Dedifferentiated amniotic fluid mesenchymal stem cell (primary cell): ENCODE data around the gene PTPN6.
A peak's percentile ranks its signal among the peaks of the same experiment; 100 is the strongest.
"Not testable (repeated sequence)": the region's sequence is repeated elsewhere in the genome, so short reads cannot be mapped to it uniquely, and the experiment has no call there.

Source experiments
- DNase-seq: peaks from one replicate; pipeline ENCODE4 v3.0.0-alpha.2; 2016; ENCODE audit errors: extremely low spot score

The PTPN6 gene

DNA sequence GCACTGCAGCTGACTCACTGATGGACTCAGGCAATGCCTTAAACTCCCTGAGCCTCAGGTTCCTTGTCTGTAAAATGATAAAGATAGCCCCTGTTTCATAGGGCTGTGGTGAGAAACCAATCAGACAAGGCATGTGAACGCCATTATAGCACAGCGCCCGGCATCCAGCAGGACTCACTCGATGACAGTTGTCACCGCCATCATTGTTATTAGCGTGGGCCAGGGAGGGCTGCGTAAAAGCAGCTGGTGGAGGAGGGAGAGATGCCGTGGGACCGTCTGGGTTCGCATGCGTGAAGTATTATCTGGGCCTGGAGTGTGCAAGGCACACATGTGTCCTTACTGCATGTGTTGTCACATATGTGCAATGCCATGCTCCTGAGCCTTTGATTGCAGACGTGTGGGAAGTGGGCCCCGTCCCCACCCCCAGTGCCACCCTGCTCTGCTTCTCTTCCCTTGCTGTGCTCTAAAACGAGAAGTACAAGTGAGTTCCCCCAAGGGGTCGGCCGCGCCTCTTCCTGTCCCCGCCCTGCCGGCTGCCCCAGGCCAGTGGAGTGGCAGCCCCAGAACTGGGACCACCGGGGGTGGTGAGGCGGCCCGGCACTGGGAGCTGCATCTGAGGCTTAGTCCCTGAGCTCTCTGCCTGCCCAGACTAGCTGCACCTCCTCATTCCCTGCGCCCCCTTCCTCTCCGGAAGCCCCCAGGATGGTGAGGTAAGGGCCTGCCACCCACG, at the start of gene PTPN6:
Gene PTPN6 (plus strand): TSS at position 546 of the 730 bp plus-strand sequence. CDS start 157 bp downstream, at position 703.
- DNase-seq = no peak

DNA sequence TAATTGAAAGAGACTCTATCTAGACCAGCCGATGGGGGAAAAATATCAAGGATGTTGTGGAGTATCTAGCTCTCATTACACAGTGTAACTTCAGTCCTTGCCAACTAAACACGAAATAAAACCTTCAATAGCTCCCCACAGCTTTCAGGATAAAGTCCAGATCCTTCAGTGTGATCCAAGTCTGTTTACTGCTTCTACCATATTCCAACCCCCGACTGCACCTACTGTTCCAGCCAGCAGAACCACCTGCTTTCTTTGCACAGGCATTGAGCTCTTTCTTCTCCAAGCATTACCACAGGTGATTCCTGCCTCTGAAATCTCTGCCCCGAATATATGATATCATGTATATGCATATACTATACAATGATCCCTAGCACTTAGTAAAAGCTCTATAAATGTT, 48.7 kb upstream of the PTPN6 start:
- DNase-seq = no peak

DNA sequence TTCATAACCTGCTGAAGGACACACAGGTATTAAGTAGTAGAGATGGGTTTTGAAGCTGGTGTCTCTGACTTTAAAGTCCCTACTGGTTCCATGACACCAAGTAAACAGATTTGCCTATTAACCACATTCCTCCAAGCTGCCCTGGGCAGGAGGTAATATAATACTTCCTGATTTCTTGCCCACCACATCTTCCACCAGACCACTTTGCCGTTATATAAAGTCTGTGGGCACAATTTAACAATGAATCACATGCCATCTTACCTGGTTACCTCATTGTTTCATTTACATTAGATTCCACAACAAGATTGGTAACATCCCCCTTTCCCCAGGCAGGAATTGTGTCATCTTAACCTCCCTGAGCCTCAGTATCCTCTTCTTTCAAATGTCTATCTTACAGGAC, 47.4 kb upstream of the PTPN6 start:
- no peak for DNase-seq

DNA sequence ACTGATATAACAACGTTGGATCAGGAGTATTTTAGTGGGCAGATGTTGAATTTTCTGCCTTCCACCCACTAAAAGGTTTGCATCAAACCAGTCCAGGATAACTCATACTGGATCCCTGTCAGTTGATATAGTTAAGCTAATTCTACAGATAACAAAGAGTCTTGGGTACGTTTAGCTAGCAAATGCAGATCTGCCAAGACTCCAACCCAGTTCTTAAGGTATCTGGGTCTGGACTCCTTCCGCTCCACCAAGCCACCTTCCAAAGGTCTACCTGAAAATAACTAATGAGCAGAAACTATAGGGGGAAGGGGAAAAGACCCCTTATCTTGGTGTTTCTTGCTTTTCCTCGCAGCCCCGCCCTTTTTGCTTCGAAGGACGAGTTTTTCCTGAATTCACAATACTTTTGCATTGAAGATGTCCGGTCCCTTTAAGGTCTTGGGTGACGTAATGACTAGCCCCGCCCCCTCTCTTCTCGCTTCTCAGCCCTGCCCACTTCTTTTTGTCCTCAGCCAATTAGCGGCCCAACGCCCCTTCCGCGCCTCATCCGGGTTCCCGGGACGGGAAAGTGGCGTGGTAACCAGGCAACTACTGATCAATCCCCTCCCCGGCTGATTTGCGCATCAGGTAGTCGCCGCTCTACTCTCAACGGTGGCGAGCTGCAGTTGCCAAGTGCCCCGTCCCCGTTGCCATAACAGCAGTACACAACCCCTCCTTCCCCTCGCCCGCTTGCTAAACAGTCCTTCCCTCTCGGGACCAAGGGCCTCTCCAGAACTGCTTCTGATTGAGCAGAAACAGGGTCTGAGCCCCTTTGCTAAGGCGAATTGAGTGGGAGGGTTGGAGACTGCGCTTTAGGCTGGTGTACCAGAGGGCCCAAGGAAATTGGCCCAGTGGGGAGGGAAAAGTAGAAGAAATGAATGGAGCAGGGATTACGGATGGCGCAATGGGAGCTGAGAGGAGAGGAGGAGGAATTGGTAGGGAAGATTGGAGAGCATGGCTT, 46.6 kb upstream of the PTPN6 start, which contains the start of gene LRRC23:
Gene LRRC23 (plus strand): TSS at position 543 of the 997 bp plus-strand sequence. CDS start 812 bp downstream, outside the sequence.
- DNase-seq = peak; percentile 96

DNA sequence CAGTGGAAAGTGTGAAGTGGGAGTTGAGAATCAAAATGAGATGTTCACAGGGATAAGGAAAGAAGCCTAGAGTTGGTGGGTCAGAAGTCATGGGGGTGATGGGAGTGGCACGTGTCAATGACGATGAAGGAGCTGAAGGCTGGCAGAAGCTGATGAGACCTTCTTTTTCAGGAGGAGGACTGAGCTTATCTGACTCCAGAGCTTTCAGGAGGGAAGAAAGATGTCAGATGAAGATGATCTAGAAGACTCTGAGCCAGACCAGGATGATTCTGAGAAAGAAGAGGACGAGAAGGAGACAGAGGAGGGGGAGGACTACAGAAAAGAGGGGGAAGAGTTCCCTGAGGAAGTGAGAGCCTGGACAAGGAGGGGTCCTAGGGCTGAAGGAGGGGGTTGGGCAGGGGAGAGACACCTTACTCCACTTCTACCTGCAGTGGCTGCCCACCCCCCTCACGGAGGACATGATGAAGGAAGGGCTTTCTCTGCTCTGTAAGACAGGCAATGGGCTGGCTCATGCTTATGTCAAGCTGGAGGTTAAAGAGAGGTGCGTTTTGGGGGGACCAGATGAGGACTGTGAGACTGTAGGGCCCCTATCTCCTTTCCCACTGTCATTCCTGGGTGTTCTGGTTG, 45.6 kb upstream of the PTPN6 start:
- DNase-seq = no peak

DNA sequence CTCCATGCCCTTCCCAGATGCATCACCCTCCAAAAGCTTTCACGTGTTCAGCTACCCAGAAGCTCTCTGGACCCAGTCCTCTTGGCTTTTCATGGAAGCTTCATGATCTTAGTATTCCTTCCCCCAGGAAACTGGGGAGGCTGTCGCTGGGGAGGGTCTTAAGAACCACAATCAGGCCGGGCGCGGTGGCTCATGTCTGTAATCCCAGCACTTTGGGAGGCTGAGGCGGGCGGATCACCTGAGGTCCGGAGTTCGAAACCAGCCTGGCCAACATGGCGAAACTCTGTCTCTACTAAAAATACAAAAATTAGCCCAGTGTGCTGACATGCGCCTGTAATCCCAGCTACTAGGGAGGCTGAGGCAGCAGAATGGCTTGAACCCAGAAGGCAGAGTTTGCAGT, 43.0 kb upstream of the PTPN6 start:
- not testable (repeated sequence) for DNase-seq

DNA sequence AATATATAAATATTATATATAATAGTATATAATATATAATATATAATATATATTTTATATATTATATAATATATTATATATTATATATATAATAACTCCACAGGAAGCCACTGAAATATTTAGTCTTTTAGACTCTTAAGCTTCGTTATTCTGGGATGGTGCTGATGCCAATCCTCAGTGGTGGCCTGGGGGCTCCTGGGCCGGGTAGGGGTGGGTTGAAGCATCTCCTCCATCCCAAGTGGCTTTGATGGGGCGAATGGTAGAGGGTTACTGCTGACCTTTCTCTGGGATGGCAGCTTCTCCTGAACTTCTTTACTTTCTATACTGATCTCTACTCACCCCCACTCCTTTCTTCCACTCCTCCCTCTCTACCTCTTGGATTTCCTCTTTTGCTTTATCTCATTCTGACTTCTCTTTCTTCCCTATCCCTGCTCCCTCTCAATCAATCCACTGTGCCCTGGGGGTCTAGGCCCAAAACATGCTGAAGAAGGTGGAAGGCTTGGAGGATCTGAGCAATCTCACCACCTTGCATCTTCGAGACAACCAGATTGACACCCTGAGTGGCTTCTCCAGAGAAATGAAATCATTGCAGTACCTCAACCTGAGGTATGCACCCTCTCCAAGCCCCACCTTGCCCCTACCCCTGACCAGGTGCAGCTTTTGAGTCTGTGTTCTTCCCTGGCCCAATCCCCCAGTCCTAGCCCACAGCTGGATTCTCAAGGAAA, 41.6 kb upstream of the PTPN6 start:
- no peak for DNase-seq

DNA sequence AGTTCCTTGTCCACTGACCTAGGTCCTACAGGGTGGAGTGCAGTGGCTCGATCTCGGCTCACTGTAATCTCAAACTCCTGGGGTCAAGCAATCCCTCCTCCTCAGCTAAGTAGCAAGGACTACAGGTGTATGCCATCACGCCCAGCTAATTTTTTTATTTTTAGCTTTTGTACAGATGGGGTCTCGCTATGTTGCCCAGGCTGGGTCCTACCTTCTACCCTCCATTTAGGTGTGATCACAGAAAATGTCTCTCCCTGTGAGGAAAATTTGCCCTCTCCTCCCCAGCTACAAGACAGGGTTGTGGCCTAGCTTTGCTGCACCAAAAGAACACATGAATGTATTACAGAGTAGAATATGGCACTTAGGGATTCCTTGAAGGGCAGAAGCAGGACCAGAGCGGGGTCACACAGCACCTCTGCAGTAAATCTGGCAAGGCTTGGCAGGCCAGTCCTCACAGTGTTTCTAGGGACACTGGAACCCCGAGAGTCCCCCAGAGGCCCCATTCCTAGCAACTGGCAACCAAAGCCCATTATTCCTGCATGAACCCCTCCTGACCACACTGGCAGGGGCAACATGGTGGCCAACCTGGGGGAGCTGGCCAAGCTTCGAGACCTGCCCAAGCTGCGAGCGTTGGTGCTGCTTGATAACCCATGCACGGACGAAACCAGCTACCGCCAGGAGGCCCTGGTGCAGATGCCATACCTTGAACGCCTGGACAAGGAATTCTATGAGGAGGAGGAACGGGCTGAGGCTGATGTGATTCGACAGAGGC, 38.8 kb upstream of the PTPN6 start:
- DNase-seq = no peak

DNA sequence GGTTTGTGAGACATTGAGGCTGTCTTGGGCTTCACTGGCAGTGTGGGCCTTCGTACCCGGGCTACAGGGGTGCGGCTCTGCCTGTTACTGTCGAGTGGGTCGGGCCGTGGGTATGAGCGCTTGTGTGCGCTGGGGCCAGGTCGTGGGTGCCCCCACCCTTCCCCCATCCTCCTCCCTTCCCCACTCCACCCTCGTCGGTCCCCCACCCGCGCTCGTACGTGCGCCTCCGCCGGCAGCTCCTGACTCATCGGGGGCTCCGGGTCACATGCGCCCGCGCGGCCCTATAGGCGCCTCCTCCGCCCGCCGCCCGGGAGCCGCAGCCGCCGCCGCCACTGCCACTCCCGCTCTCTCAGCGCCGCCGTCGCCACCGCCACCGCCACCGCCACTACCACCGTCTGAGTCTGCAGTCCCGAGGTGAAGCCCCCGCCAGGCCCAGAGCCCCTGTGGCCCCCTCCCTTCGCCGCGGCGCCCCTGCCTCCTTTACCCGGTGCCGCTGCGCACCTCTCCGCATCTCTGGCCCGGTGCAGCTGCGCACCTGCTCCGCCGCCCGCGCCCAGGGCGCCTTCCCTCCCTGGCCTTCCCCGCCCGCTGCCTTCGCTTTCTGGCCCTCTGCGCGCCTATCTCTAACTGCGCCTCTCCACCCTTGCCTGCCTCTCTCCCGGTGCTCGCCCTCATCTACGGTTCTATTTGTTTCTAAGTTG, 36.8 kb upstream of the PTPN6 start, which contains the start of gene ENO2:
Gene ENO2 (plus strand): TSS at position 335 of the 701 bp plus-strand sequence. CDS start 1,253 bp downstream, outside the sequence.
- DNase-seq = peak; percentile 56

DNA sequence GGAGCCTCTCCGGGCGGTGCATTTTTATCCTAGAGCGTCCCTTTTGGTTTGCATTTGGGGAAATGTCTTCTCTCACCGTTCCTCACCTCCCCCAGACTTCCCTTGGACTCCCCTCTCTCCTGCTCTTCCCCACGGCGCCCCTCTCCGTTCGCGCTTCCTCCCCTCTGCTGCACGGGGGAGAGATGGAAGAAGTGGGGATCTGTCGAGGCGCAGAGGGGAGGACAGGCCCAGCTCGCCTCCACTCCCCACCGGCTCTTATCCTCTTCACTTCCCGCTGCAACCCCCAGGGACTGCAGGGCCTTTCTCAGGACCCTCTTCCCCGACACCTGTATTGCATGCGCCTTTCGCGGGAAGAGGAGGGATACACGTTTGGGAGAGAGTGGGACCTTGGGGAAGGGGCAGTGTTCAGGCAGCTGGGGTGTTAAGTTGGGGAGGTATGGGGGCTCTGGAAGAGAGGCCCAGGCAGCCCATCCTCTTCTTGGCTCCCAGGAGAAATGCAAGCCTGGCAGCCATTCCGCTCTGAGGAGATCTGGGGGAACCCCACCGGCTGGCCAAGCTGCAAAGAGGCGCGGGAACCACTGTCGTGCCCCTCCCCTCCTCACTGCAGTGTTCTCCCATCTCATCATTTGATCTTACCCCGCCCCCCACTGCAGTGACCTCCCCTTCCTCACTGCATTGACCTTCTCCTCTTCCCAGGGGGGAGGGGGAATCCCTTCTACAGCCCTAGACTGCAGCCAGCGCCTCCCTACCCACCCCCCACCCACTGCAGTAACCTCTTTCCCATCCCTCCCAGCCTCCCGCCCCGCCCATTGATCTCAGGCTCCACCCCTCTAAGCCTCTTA, 36.0 kb upstream of the PTPN6 start:
- DNase-seq = no peak

DNA sequence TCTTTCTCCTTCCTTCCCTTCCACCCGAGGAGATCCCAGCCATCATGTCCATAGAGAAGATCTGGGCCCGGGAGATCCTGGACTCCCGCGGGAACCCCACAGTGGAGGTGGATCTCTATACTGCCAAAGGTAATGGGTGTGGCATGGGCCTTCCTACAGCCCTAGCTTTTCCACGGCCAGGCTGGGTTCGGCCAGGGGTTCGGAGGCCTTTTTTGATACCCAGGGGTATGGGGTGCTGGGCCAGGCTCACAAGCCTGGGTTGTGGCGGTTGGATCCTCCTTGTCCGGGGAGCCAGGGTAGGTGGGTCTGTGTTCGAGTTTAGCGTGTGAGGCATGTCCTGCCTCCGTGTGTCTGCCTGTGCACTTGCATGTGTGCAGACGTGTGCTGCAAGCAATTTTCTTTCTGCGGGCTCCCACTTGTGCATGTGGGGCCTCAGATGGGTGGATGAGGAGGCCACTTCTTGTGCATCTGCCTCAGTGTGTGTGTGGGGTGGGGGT, 35.3 kb upstream of the PTPN6 start:
- DNase-seq = no peak

DNA sequence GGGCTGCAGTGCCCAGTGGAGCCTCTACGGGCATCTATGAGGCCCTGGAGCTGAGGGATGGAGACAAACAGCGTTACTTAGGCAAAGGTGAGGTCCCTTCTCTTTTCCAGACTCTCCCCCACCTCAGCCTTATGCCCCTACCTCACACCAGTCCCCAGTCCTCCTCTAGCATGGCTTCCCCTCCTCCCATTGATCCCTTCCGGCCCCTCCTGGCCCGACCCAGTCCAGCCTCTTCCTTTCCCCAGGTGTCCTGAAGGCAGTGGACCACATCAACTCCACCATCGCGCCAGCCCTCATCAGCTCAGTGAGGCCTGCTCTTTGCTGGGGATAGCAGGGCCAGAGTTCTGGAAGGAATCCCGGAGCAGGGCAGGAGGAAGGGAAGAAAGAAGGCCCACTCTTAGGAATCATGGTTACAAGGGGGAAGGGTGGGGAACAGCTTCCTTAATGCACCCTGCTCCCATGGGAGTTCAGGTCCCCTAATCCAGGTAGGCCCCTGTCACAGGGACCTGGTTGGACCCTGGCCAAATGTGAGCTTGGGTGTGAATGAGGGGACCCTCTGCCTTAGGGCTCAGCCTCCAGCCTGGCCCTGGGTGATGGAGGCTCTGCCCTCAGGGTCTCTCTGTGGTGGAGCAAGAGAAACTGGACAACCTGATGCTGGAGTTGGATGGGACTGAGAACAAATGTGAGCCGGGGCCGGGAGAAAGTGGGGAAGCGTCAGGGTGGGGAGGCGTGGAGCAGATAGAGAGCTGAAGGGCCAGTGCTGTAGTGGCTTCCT, 34.5 kb upstream of the PTPN6 start:
- no peak for DNase-seq

DNA sequence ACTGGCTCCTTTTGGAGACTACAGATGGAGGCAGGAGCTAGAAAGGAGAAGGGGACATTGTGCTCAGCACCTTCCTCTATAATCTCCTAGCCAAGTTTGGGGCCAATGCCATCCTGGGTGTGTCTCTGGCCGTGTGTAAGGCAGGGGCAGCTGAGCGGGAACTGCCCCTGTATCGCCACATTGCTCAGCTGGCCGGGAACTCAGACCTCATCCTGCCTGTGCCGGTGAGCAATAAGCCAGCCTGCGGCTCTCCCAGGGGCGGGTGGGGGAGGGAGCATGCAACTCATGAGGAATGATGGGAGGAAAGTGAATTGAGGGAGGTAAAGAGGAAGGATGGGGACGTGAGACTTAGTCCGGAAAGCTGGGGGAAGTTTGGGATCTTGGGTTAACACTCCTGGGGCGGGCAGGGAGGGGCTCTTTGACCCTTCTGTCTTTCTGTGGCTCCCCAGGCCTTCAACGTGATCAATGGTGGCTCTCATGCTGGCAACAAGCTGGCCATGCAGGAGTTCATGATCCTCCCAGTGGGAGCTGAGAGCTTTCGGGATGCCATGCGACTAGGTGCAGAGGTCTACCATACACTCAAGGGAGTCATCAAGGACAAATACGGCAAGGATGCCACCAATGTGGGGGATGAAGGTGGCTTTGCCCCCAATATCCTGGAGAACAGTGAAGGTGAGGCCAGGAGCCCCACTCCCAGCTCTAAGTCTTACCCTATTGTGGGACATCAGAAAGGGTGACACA, 33.5 kb upstream of the PTPN6 start:
- DNase-seq = no peak

DNA sequence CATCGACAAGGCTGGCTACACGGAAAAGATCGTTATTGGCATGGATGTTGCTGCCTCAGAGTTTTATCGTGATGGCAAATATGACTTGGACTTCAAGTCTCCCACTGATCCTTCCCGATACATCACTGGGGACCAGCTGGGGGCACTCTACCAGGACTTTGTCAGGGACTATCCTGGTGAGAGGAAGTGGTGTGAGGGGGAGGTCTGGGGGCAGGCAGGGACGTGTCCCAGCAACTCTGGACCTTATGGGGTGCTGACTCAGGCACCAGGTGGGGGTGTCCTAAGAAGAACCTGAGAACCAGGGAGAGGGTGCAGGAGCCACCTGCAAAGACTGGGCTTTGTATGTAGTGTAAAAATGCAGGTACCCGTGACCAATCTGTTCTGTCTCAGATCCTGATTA, 31.6 kb upstream of the PTPN6 start:
- DNase-seq = no peak

DNA sequence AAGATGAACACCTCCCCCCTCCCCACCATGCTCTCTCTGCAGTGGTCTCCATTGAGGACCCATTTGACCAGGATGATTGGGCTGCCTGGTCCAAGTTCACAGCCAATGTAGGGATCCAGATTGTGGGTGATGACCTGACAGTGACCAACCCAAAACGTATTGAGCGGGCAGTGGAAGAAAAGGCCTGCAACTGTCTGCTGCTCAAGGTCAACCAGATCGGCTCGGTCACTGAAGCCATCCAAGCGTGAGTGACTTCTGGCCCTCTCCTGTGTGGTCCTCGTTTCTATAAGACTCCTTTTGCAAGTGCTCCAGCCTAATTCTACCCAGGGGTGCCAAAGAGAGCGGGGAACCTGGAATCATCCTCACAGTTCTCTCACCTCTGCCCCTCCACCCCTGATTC, 29.6 kb upstream of the PTPN6 start:
- no peak for DNase-seq

DNA sequence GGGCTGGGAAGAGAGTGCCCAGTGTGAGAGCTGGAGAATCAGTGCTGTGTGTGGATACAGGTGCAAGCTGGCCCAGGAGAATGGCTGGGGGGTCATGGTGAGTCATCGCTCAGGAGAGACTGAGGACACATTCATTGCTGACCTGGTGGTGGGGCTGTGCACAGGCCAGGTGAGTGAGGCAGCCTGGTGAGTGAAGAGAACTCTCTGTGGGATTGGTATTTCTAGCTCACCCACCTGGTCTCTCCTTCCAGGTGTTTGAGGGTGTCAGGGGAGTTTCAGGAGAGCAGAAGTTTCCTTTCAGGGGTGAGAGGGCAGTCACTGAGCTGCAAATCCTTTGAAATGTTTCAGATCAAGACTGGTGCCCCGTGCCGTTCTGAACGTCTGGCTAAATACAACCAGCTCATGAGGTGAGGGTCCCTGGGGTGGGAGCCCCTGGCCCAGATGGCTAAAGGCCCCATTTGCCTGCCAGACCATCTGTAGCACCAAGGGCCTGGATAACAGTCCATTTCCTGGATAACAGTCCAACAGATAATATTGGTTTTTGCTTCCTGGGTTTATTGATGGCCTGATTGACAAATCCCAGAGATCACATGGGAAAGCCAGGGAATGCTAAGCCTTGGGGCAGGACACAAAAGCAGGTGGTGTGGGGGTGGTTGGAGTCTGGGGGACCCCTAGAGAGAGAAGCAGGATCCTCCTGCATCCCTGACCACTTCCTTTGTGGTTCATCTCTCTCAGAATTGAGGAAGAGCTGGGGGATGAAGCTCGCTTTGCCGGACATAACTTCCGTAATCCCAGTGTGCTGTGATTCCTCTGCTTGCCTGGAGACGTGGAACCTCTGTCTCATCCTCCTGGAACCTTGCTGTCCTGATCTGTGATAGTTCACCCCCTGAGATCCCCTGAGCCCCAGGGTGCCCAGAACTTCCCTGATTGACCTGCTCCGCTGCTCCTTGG, 28.9 kb upstream of the PTPN6 start:
- no peak for DNase-seq
